ENCODE measurements around the gene CCDC74A.
"Not testable (repeated sequence)": the region's sequence is repeated elsewhere in the genome, so short reads cannot be mapped to it uniquely, and the experiment has no call there.

The CCDC74A gene

DNA sequence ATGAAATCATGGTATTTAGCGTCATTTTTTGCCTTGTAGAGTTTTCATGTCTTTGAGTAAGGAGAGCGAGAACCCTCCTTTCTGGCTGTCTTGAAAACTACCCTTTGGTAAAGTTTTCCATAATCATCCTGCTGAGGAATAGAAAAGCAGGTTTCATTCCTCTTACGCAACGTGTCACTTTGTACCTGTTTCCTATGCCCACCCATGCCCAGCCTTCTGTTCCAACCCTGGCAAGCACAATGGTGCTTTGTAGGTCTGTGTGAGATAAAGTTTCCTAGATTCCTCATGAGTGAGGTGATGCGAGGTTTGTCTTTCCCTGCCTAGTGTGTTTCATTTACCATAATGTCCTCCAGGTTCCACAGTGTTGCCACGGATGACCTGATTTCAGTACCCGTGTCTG is 29.3 kb downstream of the CCDC74A start:
- no peak for DNase-seq (ENCODE audit: low read depth in 3 of 3)

DNA sequence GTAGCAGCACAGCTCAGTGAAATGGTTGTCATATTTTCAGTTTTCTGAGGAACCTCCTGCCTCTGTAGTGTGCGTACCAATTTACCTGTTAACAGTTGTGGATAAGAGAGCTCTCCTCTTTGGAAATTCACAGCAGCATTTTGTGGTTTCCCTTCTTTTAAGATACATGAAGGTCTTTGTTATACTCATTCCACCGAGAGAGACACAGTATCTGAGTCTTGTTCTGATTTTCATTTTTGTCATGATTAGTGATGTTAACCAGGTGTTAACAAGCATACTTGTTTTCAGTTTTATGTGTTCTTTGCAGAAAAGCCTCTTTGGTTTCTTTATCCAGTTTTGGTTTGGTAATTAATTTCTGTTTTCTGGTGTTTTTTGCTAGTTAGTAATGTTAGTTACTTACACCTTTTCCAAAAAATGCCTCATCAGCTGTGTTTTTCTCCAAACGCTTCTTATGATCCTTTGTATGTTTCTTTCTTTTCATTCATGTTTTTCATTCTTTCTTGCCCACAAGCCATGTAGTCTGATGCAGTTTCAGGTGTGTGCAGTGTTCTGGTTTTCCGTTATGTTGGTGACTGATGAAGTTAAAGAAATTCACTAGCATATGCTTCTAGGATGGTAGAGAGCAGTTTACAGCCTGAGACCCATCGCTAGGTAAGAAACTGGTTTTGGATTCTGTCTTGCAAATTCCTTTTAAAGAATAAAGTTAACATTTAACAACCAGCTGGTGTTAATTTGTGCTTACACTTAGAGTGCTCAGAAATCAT is 30.1 kb downstream of the CCDC74A start:
- DNase-seq (ENCODE audit: low read depth in 3 of 3), result no peak

DNA sequence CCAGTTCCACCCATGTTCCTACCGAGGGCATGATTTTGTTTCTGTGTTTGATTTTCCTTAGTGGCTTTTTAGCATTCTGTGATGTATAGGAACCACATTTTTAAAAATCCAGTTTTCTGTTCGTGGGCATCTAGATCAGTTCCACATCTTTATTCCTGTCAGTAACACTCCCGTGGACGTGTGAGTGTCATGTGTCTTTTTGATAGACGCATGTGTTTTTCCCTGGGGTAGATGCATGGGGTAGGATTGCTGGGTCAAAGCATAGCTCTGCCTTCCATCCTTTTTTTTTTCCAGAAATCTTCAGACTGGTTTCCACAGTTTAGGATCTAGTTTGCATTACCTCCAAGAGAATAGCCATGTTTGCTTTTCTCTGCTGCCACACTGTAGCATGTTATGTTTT is 38.7 kb downstream of the CCDC74A start:
- DNase-seq (ENCODE audit: low read depth in 3 of 3), result no peak

DNA sequence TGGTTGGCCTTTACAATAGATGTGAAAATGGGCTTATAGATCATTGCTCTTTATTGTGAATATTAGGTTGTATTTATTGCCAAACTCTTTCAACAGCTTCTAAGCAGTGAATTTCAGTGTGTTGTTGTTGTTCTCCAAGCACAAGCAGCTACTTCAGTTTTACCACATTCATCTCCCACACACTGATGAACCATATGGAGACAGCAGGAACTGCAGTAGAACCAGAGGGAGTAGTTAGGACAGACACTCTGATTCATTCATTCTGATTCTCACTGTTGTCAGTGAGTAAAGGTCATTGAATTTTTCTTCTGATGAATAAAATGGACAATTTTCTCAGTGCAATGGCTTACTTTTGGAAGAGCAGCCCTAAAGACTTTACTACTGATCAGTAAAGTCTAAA is 40.2 kb downstream of the CCDC74A start:
- no peak for DNase-seq (ENCODE audit: low read depth in 3 of 3)

DNA sequence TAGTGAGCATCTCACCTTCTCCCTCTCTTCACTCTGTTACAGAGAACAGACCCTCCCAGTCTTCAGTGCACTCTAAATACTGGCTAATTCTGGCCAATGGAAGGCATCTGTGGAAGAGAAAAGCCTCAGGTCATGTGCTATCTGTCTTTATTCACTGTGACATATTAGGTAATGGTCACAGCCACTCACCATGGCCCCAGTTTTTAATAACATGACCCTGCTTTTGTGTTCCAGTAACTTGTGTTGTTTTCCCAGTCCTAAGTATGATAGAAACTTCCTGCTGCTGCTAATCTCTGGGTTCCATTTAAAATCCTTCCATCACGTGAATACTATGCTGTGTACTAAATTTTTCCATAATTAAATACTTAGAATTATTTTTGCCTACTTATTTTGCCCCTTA is 40.7 kb downstream of the CCDC74A start:
- not testable (repeated sequence) for DNase-seq (ENCODE audit: low read depth in 3 of 3)

DNA sequence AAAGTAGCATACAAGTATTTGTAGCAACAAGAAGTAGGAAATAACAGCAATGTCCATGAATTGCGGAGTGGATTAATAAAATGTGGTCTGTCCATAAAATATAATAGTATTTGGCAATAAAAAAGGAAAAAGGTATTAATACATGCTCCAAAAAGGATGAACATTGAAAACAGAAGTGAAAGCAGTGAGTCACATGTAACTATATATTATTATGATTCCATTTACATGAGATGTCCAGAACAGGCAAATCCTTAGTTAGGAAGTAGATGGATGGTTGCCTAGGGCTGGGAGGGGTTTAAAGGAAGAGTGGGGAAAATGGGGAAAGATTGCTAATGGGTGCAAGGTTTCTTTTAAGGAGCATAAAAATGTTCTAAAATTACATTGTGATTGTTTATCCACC is 44.5 kb downstream of the CCDC74A start:
- no peak for DNase-seq (ENCODE audit: low read depth in 3 of 3)

DNA sequence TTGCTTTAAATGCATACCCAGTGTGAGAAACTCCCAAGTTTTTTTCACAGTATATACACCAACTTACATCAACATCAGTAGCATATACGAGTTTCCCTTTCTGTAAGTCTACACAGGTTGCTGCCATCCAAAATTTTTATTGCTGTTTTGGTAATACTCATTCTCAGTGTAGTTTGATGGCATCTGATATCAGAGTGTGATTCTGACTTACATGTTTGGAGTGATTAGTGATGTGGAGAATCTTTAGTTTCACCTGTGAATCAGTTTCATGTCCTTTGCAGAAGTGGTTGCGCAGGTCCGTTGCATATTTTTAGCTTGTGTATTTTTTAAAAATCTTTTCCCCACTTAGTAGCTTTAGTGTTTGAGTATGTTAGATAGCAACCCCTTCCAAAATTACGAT is 50.1 kb downstream of the CCDC74A start:
- no peak for DNase-seq (ENCODE audit: low read depth in 3 of 3)

DNA sequence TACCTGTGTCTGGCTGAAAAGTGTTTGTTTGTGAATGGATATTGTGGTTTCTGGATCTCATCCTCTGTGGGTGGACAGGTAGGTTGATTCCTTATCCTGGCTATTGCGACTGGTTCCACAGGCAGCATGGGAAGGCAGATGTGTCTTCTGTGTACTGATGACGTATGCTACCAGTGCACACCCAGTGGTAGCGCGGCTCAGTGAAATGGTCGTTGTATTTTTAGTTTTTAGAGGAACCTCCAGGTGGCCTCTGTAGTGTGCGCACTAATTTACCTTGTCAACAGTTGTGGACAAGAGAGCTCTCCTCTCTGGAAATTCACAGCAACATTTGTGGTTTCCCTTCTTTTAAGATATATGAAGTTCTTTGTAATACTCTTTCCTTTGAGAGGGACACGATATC is 52.5 kb downstream of the CCDC74A start:
- no peak for DNase-seq (ENCODE audit: low read depth in 3 of 3)

Data from stimulated activated CD4-positive, alpha-beta T cell treated with anti-CD3 and anti-CD28 coated beads, TNF-alpha, amount 100 ng/mL, for 24 hours (primary cell).